Hematopoietic multipotent progenitor cell treated with erythropoietin and hydrocortisone succinate and interleukin-3 and kit ligand, for 4 days (in vitro differentiated cells): Measurements from ENCODE around the gene PCYT2.
A peak's percentile ranks its signal among the peaks of the same experiment; 100 is the strongest.

ENCODE experiments used
- DNase-seq: peaks from one replicate; pipeline ENCODE4 v3.0.0-alpha.2; 2015

PCYT2 gene

DNA sequence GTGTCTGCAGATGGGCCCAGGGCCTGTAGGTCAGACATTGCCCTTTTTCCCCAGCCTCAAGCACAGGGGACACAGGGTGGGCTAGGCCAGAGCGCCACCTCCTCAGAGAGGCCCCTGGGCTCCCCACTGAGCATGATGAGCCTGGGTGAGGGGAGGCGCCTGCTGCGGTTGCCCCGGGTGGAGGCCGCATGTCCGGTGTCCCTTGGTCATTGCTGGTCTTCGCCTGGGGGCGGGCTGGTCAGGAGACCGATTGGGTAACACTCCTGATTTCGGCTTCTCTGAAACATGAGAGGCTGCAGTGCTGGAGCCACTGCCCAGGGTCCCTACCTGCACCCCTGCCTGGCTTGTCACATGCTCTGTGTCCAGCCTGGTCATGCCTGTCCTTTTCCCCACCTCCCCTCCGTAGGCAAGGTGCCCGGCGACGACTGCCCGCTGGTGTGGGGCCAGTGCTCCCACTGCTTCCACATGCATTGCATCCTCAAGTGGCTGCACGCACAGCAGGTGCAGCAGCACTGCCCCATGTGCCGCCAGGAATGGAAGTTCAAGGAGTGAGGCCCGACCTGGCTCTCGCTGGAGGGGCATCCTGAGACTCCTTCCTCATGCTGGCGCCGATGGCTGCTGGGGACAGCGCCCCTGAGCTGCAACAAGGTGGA lies 11.6 kb downstream of the PCYT2 start:
- DNase-seq = no peak

GRCh38 chr17:81898885-81899284 lies 12.3 kb downstream of the PCYT2 start:
- DNase-seq = no peak

DNA sequence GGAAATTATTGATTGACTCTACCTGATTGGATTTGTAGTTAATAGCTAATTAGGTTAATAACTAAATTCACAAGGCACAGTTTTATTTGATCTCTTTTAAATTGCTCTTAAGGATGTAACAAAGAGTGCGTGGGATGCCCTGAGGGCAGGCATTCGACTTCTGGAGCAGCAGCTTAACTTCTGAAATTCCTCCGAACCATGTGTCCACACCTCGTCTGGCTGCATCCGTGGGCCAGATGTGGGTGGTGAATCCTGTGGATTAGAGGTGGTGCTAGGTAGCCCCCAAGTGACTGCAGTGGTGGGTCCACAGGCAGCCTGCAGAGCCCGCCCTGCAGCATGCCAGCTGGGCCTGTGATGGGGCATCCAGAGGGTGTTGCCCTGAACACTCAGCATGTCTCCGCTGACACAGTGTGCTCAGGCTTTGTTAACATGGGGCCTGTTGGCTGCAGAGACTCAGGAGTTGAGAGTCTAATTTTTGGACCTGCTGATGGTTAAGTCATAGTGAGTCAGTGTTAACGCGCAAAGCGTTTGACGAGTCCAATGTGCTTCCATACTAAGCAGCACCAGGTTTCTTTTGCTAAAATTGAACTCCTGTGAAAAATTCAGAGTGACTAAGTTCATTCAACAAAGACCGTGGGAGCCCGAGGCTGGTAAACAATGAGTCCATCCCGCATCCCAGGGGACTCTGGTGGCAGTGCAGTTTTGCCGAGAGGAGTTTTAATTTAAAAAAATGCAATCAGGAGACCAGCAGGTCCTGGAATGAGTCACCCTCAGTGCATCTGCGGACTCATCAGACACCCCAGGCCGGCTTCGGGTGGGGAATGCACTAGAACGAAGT lies 13.0 kb downstream of the PCYT2 start:
- no peak for DNase-seq

GRCh38 chr17:81895400-81895799 lies 15.8 kb downstream of the PCYT2 start:
- DNase-seq = no peak

DNA sequence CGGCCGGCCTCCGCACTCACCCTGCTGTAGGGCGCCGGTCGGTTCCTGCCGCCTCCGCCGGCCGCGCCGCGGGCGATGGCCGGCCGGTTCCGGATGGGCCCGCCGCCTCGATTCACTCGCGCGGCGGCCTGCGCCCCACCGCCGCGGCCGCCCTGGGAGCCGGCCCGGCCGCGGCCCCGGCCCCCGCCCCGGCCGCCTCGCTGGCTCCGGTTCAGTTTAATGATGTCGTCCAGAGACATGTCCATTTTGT lies 20.0 kb downstream of the PCYT2 start:
- DNase-seq = no peak

GRCh38 chr17:81890447-81891302 lies 20.5 kb downstream of the PCYT2 start:
- DNase-seq = peak; percentile 66

DNA sequence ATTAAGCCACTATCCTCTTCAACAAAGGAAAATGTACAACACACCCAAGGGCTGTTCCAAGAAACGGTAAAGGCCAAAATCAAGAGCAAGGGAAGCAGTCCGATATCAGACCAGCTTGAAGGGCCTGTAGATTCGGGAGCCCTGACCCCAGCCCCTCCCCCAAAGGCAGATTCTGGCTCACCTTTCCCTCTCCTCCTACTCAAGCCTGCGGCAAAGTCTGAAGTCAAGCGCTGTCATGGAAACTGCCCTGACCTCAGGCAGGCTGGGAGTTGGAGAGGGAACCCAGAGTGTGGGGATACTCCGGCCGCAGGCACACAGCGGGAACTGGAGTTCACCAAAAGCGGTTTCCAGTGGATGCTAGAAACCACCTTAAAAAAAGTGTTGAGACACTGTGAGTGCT lies 21.6 kb downstream of the PCYT2 start:
- DNase-seq = no peak

GRCh38 chr17:81888988-81889595 lies 22.1 kb downstream of the PCYT2 start:
- DNase-seq = no peak

DNA sequence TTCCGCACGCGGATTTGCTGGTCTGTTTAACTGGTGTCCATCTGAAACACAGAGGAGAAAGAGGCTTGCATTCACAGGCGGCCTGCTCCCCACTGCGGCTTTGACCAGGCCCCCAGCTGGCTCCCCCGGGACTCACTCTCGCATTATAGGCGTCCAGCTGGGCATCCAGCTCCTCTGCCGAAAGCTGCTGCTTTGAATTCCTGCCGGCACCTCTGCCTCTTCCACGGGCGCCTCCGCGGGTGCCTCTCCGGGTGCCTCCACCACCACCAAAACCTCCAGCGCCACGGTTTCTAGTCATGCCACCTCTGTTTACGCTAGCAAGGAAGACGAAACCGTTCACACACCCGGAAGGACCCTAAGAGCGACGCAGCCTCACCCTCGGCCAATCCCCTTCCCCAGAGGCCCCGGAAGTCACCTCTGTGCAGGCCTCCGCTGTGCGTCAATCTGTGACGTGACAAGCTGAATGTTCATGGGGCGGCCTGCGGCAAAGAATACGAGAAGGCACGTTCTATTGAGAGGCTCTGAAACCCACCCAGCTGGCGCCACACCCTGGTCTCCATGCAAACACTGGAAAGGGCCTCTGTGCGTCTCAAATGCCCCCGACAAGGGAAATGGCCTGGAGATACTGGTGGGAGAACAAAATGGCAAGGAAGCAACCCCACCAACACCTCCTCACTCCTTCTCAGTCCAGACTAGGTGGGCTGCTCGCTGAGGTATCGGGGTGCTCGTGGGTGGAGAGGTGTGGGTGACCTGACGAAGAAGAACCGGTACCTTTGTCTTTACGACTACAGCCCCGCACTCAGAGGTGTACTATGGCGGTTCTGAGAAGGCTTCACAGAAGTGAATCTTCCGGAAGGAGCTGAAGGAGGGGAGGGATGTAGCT lies 22.9 kb downstream of the PCYT2 start:
- no peak for DNase-seq

DNA sequence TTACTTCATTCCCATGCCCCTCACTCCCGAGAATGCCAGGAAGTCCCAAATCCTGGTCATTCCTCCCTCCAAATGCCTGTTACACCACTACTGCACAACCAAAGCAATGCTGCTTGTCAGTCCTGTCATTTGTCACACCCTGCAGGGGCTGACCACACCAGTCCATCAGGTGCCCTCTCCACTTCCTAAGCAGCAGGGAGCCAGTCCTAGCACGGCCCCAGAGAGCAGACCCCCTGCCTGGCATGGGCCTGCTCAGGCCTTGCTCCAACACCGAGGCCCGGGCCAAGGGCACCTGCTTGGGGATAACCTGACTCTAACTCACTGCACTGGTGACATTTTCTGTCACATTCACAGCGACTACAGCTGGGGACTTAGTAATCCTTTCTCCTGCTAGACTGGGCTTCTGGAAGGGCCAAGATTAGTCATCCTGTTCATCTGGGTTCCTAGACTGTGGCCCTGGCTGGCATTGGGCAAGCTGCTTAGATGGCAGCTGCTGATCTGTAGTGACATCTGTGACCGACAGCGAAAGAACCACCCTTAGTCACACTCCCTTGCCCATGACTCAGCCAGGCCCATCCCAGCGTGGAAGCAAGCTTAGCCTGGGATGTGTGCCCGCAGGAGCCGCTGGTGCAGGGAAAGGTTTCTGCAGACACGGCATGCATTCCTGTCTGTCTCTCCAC lies 25.2 kb downstream of the PCYT2 start:
- DNase-seq = peak; percentile 65

DNA sequence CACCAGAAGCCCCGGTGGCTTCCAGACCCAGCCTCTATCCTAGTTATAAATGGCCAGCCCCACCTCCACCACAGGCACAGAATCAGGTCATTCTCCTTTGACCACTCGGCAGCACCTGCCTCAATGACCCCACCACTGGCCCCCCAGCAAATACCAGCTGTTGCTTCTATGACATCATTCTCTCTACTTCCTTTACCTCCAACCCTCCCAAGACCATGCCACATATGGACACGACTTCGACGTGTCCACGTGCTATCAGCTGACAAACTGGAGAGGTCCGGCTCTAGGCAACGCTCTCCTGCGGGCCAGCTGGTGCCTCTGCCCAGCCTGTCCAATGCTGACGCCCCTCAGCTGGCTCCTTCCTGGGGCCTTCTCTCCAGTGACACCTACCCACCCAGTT lies 25.7 kb downstream of the PCYT2 start:
- no peak for DNase-seq

- DNase-seq = no peak
Observed at GRCh38 chr17:81884968-81885367, 26.2 kb downstream of the PCYT2 start.

DNA sequence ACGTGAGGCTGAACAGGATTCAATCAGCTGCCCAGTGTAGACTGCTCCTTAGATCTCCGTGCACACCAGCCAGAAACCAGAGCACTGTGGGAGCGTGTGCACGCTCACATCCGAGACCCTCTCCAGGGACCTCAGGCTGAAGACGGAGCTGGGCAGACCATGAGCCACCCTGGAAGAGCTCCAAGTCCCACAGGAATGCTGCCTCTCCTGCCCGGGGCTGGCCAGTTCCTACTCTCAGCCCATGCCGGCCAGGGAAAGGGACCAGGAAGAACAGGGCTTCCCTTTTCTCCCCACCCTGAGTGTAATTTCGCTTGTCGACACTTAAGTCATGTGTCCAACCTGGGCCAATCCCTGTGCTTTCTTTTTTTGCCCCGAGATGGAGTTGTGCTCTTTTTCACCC lies 26.7 kb downstream of the PCYT2 start:
- no peak for DNase-seq

GRCh38 chr17:81879121-81879520 lies 32.1 kb downstream of the PCYT2 start:
- no peak for DNase-seq

DNA sequence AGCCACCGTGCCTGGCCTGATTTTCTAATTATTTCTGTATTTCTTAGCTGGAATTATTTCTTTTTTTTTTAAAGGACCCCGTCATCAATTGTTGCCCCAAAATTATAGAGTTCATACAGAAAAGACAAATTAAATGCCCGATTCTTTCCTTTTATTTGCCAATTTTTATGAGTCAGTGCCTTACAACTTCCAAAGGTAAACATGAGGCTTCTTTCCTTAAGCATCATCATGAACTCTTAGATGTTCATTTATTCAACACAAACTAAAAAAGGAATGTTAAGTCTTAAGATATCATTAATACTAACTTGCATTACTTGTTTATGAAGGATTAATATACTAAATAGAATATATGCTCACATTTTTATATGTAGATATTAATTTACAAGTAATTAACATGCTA lies 32.9 kb downstream of the PCYT2 start:
- DNase-seq = no peak

DNA sequence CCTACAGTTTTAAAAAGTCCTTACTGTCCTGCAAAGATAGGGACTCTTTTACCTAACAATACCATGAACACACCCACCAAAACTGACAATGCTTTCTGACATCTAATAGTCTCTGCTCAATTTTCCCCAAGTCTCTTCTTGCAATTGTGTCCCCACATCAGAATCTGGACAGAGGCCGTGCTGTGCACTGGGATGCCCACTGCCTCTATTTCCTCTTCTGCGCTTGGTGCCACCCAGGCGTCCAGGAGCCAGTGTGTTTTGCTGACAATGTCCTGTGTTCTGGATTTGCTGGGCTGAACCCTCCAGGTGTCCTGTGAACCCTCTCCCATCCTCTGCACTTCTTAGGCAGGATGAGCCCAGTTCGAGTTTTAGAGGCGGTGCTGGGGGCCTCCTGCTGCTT lies 33.6 kb downstream of the PCYT2 start:
- DNase-seq = no peak

DNA sequence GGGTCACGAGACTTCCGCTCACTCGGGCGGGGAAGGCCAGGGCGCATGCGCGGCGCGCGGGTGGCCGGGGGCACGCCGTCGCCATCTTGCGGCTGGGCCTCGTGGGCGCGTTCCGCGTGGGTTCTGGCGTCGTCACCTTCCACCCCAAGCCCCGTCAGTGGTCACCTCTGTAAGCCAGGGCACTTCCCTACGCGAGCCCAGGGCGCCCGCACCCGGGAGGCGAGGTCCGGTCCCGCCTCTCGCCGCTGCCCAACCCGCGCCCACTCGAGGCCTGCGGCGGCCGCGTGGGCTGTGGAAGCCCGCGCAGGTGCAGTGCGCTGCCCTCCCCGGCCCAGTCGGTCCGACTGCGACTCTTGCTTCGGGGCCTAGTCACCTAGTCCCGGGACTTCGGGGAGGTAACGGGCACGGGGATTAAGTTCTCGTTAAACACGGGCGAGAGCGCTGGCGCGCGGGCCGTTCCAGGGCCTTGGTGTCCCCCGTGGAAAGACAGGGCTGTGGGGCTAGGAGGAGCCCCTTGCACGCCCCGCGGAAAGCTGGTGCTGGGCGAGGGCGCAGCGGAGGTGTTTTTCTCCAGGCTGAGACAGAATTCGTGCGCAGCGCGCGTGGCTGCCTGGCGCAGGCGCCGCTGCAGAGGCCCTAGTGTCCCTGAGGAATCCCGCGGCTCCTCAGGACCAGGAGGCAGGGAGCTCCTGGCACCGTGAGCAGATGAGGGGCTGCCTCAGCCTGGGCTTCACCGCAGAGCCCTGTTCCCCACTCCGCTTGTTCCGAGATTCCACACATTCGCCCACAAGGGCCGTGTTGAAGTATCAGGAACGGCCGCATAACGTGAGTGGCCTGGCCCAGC lies 39.6 kb downstream of the PCYT2 start:
- peak; percentile 96 for DNase-seq

- DNase-seq = no peak
Observed at GRCh38 chr17:81870981-81871386, 40.2 kb downstream of the PCYT2 start, which contains the start of gene ARHGDIA. Gene ARHGDIA (minus strand): TSS chr17:81871337. CDS start chr17:81869930, 1,407 bp downstream.

DNA sequence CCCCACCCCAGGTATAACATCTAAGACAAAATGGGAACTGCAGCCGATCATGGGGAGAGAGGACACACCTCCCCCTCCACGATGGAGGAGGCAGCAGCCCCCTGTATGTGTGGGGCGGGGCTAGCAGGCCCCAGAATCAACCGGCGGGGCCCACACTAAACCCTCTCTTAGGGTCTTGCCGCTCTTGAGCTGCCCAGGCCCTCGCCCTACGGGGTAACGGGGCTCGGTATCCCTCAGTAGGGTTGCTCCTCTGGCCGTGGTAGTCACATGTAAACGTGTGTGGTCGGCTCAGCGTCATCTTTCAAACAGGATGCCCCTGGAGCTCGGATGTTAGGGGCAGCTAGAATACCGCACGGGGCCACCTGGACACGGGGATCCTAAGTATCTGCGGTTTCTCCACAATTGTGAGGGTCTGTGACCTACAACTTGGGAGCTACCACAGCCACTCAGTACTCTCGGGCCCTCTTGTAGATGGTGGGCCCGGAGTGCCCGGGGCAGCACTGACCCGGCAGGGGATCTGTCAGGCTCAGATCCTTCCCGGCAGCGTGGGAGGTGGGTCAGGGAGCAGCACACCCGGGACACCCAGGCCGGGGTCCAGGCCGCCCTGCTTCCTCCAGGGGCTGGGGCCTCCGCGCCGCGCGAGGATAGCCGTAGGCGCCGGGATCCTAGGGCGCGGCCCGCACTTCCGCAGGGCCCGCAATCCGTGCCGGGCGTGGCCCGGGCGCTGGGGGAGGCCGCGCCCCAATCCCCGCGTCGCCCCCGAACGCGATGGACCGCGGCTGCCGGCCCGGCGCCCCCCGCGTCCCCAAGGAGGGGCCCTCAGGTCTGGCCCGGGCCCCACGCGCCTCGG lies 40.8 kb downstream of the PCYT2 start:
- peak; percentile 61 for DNase-seq
